GM18505 (cell line): ENCODE results near the gene TSSK6.

Source experiments
- ATAC-seq: cut with Tn5 transposase; IDR thresholded peaks from one replicate; pipeline ENCODE4 v1.9.1; 2021; ENCODE audit not compliant: unreplicated experiment
- POLR2A ChIP-seq: IDR thresholded peaks from 4 replicates; pipeline ENCODE4 v1.6.1; 2011; ENCODE audit warnings: borderline replicate concordance; ENCODE audit not compliant: insufficient read depth, insufficient read length; ENCODE audit errors: extremely low read depth

TSSK6 gene

GRCh38 chr19:19471682-19472081 lies 43.7 kb downstream of the TSSK6 start:
- TF ChIP-seq POLR2A = no peak
- no peak for ATAC-seq

- ATAC-seq = no peak
- TF ChIP-seq POLR2A = no peak
These were observed 44.8 kb downstream of the TSSK6 start for GRCh38 chr19:19470579-19470978.

GRCh38 chr19:19468424-19469050 lies 46.8 kb downstream of the TSSK6 start:
- no peak for ATAC-seq
- no peak for TF ChIP-seq POLR2A

- no peak for ATAC-seq
- TF ChIP-seq POLR2A = no peak
These were observed 49.1 kb downstream of the TSSK6 start for GRCh38 chr19:19466201-19466600.

GRCh38 chr19:19465436-19466070 lies 49.8 kb downstream of the TSSK6 start:
- TF ChIP-seq POLR2A = no peak
- ATAC-seq = no peak

- ATAC-seq = no peak
- TF ChIP-seq POLR2A = no peak
These were observed 50.8 kb downstream of the TSSK6 start for GRCh38 chr19:19464339-19465098.
